CD4-positive, alpha-beta T cell (primary cell): ENCODE data around the gene NPIPB6. TPM values are rescaled to one million over a fixed set of nuclear protein-coding genes. Genes with fewer than 3 reads are reported as not detected.

Experiments used
- ATAC-seq: fragments of 200-7000 bp; cut with Tn5 transposase; one replicate; pipeline ENCODE4 v1.10.0; 2022; ENCODE audit warnings: mild to moderate bottlenecking; ENCODE audit not compliant: poor library complexity
- CTCF ChIA-PET: fragments of 350-600 bp; sonication (Branson Sonifier 250); formaldehyde crosslinking; loops from one replicate; lab custom pipeline; 2021; ENCODE audit warnings: antibody characterized with exemption, inconsistent platforms; lab: Charles Lee
- POLR2A ChIA-PET: fragments of 350-600 bp; sonication (Branson Sonifier 250); formaldehyde crosslinking; loops from one replicate; lab custom pipeline; 2021; ENCODE audit warnings: antibody characterized with exemption, inconsistent platforms; lab: Charles Lee
- DNase-seq, 14 experiments: peaks; one replicate each; pipeline ENCODE4 v3.0.0-alpha.2; 2013 to 2020; ENCODE audit warnings: mixed read lengths in 2 of 14
- H3K27ac ChIP-seq, 2 donors: one replicate each; pipeline versions ENCODE4 v1.5.1 to v1.7.0; 2013; ENCODE audit warnings: low read length in 2 of 2, low read depth in 1 of 2, mild to moderate bottlenecking in 1 of 2
- H3K27me3 ChIP-seq, 2 experiments: 1 replicate in 1 of 2; 2 replicates in 1 of 2; pipeline versions ENCODE4 v1.6.1 to v1.7.0; 2013; ENCODE audit warnings: low read length in 2 of 2, control low read depth in 1 of 2, mild to moderate bottlenecking in 1 of 2, moderate library complexity in 1 of 2; ENCODE audit not compliant: insufficient read depth in 2 of 2, control insufficient read depth in 1 of 2
- H3K36me3 ChIP-seq: one replicate; pipeline ENCODE4 v1.6.1; 2013; ENCODE audit warnings: low read length, control low read depth; ENCODE audit not compliant: insufficient read depth
- H3K4me1 ChIP-seq: one replicate; pipeline ENCODE4 v1.6.1; 2013; ENCODE audit warnings: low read length, control low read depth; ENCODE audit not compliant: insufficient read depth
- H3K4me3 ChIP-seq: one replicate; pipeline ENCODE4 v1.5.1; 2013; ENCODE audit warnings: mild to moderate bottlenecking, low read length, moderate library complexity
- H3K9me3 ChIP-seq, 2 experiments: 1 replicate in 1 of 2; 2 replicates in 1 of 2; pipeline versions ENCODE4 v1.6.1 to v1.7.0; 2013; ENCODE audit warnings: low read length in 2 of 2, mild to moderate bottlenecking in 2 of 2, control low read depth in 1 of 2, moderate library complexity in 1 of 2; ENCODE audit not compliant: control insufficient read depth in 1 of 2, insufficient read depth in 1 of 2
- H3K27ac Mint-ChIP-seq: one replicate; pipeline ENCODE4 v1.8.0; 2020; ENCODE audit warnings: mixed read lengths
- H3K27me3 Mint-ChIP-seq: one replicate; pipeline ENCODE4 v1.8.0; 2021; ENCODE audit warnings: mixed read lengths
- H3K36me3 Mint-ChIP-seq: one replicate; pipeline ENCODE4 v1.8.0; 2021; ENCODE audit warnings: low read depth, mixed read lengths
- H3K4me1 Mint-ChIP-seq: one replicate; pipeline ENCODE4 v1.8.0; 2021; ENCODE audit warnings: low read depth, mixed read lengths
- H3K4me3 Mint-ChIP-seq: one replicate; pipeline ENCODE4 v1.8.0; 2020; ENCODE audit warnings: mild to moderate bottlenecking, mixed read lengths
- H3K9me3 Mint-ChIP-seq: one replicate; pipeline ENCODE4 v1.8.0; 2020; ENCODE audit warnings: mixed read lengths
- CTCF ChIP-seq: fragments of 200-600 bp; IDR thresholded peaks from one replicate; pipeline ENCODE4 v1.8.0; 2022; ENCODE audit warnings: antibody characterized with exemption, mild to moderate bottlenecking
- intact Hi-C, 2 experiments: fragments of 100-400 bp; cut with DNase I in 1 of 2; cut with micrococcal nuclease in 1 of 2; formaldehyde crosslinking; loops; one replicate each; pipeline versions ENCODE4 v1.15.1 to v1.9.0; 2023 to 2025; cut with DNase I, micrococcal nuclease
- total RNA-seq, 174 experiments: library from RNA in 2 of 174; stranded (reverse) in 2 of 174; gene quantifications; one replicate each; pipeline ENCODE4 v1.2.3 and lab custom pipeline; 2021 to 2026

NPIPB6 gene
- total RNA-seq, 2 experiments from 2014 or later, result 2.3 to 2.4 TPM

GRCh38 chr16:28311913-28312312 is 51.4 kb downstream of the NPIPB6 start:
- ATAC-seq, result no peak

GRCh38 chr16:28311413-28311812 is 51.9 kb downstream of the NPIPB6 start:
- DNase-seq (no peak), ATAC-seq (no peak)
- Mint-ChIP-seq H3K36me3 (peaks cover 23% of the 10 kb centered on the region), H3K27ac (peak overlapping the region; percentile 96), H3K4me1 (peaks cover 62% of the 10 kb centered on the region), H3K4me3 (no peak overlapping the region), H3K9me3 (no peaks in the 10 kb centered on the region), H3K27me3 (no peaks in the 10 kb centered on the region)
- TF ChIP-seq CTCF, result no peak
- peak overlapping the region; percentile 86 to 89 for H3K27ac ChIP-seq
- no peak overlapping the region for H3K4me3 ChIP-seq
- peaks cover 64% of the 10 kb centered on the region for H3K4me1 ChIP-seq
- CTCF ChIA-PET, result interaction anchor here (1.9 kb wide), 1 partner anchor 33 kb away, joined by 7 read pairs; no protein-coding TSS in a partner anchor
- H3K27me3 ChIP-seq, result no peaks in the 10 kb centered on the region
- H3K9me3 ChIP-seq, result no peaks in the 10 kb centered on the region
- H3K36me3 ChIP-seq, result no peaks in the 10 kb centered on the region
- intact Hi-C loops, result loop anchor here (2.0 to 10.0 kb wide), 5 partner anchors 19 to 671 kb away; partner anchors contain the start of genes SBK1 (in 1 of the 2) and SGF29 (in 1 of the 2)
- POLR2A ChIA-PET, result interaction anchor here (4.4 to 7.6 kb wide), 2 partner anchors 19 to 33 kb away, joined by 47 to 54 read pairs; partner anchors contain the start of gene SBK1

More at GRCh38 chr16:28311913-28312312, 51.4 kb downstream of the NPIPB6 start:
- Mint-ChIP-seq H3K9me3 (no peaks in the 10 kb centered on the region), H3K27ac (peak overlapping the region; percentile 96), H3K27me3 (no peaks in the 10 kb centered on the region), H3K36me3 (peaks cover 25% of the 10 kb centered on the region), H3K4me1 (peaks cover 61% of the 10 kb centered on the region), H3K4me3 (no peak overlapping the region)
- H3K4me1 ChIP-seq, result peaks cover 69% of the 10 kb centered on the region
- intact Hi-C loops, result loop anchor here (2.0 to 10.0 kb wide), 5 partner anchors 19 to 670 kb away; partner anchors contain the start of genes SBK1 (in 1 of the 2) and SGF29 (in 1 of the 2)
- DNase-seq, result peak in 3 of 14 experiments; percentile 32 to 70 (median 39)
- H3K36me3 ChIP-seq, result no peaks in the 10 kb centered on the region
- no peaks in the 10 kb centered on the region for H3K27me3 ChIP-seq
- no peaks in the 10 kb centered on the region for H3K9me3 ChIP-seq
- POLR2A ChIA-PET, result interaction anchor here (0.6 to 7.6 kb wide), 3 partner anchors 19 to 37 kb away, joined by 3 to 54 read pairs (median 47); partner anchors contain the start of gene SBK1
- CTCF ChIA-PET, result no interaction called here
- H3K4me3 ChIP-seq, result no peak overlapping the region
- H3K27ac ChIP-seq, result peak overlapping the region; percentile 86 to 89
- no peak for TF ChIP-seq CTCF

GRCh38 chr16:28310796-28311195 is 52.5 kb downstream of the NPIPB6 start:
- CTCF ChIA-PET, result interaction anchor here (1.9 kb wide), 1 partner anchor 32 kb away, joined by 7 read pairs; no protein-coding TSS in a partner anchor
- no peaks in the 10 kb centered on the region for H3K27me3 ChIP-seq
- H3K36me3 ChIP-seq, result no peaks in the 10 kb centered on the region
- ATAC-seq (no peak), DNase-seq (no peak)
- H3K4me1 Mint-ChIP-seq, result peaks cover 69% of the 10 kb centered on the region
- POLR2A ChIA-PET, result interaction anchor here (0.6 to 7.6 kb wide), 8 partner anchors 13 to 546 kb away, joined by 3 to 54 read pairs (median 5); partner anchors contain the start of genes SBK1 and XPO6
- no peak overlapping the region for H3K4me3 ChIP-seq
- H3K27ac ChIP-seq, result peak overlapping the region; percentile 86 to 89
- H3K27ac Mint-ChIP-seq, result peak overlapping the region; percentile 96
- intact Hi-C loops, result loop anchor here (2.0 to 10.0 kb wide), 5 partner anchors 18 to 672 kb away; partner anchors contain the start of genes SBK1 (in 1 of the 2) and SGF29 (in 1 of the 2)
- peaks cover 27% of the 10 kb centered on the region for H3K36me3 Mint-ChIP-seq
- H3K9me3 ChIP-seq, result no peaks in the 10 kb centered on the region
- peaks cover 59% of the 10 kb centered on the region for H3K4me1 ChIP-seq
- H3K4me3 Mint-ChIP-seq, result peak overlapping the region; percentile 75
- H3K9me3 Mint-ChIP-seq, result no peaks in the 10 kb centered on the region
- TF ChIP-seq CTCF, result no peak
- H3K27me3 Mint-ChIP-seq, result no peaks in the 10 kb centered on the region
